HG03103 (cell line): ENCODE results near the gene TANK.

Experiments used
- ATAC-seq: cut with Tn5 transposase; IDR thresholded peaks from one replicate; pipeline ENCODE4 v1.9.1; 2021; ENCODE audit warnings: low read depth; ENCODE audit not compliant: unreplicated experiment

TANK gene, protein sequence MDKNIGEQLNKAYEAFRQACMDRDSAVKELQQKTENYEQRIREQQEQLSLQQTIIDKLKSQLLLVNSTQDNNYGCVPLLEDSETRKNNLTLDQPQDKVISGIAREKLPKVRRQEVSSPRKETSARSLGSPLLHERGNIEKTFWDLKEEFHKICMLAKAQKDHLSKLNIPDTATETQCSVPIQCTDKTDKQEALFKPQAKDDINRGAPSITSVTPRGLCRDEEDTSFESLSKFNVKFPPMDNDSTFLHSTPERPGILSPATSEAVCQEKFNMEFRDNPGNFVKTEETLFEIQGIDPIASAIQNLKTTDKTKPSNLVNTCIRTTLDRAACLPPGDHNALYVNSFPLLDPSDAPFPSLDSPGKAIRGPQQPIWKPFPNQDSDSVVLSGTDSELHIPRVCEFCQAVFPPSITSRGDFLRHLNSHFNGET

DNA sequence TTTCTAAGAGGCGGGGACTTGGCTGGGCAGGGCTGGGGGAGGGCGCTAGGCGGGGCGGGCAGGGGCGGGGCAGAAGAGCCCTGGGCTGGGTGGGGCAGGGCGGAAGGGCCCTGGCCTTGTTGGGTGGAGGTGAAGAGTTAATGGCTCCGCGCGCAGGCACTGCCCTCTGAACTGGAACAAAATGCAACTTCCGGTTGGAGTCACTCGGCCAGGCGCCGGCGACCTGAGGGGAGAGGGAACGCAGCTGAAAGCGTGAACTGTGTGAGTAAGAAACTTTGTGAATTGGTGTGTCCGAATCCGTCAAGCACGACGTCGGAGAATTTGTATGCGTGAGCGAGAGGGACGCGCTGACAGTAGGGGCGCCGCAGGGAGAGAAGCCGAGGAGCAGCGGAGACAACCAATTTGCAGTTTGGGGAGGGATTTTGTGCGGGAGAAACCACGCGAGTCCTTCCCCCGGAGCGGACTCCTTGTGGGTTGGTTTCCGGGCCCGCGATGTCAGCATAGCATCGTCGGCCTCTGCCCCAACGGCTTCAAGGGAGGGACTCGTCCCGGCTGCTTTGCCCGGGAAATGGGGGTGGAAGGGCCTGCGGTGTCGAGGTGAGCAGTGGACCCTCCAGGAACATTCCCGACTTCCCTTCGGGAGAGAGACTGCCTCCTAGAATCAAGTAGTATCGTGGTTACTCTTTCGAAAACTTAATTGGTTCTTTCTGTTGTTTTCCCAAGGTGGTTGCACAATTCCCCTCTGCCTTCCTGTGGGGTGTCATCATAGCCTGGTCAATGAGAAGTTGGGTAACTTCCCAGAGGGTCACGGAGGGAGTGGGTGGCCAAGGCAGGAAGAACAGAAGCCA lies at the start of gene TANK:
Gene TANK (plus strand): TSS at position 203 of the 848 bp plus-strand sequence. CDS start 19,235 bp downstream, outside the sequence.
- peak; percentile 85 for ATAC-seq

DNA sequence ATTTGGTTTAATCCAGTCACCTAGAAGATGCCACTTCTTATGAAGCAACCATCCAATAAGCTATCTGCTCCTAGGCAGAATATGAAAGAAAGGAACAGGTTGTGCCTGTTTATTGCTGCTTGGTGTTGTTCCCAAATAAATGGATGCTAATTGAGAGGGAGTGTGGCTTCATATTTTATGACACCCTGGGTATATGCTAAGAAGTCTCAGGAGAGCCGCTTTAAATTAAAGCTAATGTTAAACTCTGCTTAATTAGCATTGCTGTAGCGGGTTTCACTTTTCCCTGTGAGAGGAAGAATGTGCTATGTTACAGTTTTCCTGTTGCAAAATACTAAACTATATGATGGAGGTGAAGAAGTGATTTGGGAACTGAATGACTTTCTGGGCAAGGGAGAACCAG lies 48.7 kb upstream of the TANK start:
- ATAC-seq = no peak

DNA sequence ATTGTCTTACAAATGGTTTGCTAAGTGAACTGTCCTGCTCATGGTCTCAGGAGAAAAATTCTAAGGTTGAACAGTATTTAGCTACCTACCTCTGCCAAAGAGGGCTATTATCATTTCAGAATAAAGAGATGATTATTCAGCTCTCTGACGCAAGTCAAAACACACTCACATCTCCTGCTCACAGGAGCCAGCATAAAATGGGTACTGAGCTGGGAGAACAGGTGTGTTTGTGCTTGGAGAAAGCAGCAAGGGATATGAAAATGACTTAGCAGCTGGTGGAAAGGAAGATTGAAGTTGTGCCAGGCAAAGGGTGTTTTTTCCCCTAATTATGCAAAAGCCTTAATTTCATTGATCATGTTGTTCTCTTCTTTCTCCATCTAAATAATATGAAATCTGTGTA lies 47.3 kb upstream of the TANK start:
- ATAC-seq = no peak

DNA sequence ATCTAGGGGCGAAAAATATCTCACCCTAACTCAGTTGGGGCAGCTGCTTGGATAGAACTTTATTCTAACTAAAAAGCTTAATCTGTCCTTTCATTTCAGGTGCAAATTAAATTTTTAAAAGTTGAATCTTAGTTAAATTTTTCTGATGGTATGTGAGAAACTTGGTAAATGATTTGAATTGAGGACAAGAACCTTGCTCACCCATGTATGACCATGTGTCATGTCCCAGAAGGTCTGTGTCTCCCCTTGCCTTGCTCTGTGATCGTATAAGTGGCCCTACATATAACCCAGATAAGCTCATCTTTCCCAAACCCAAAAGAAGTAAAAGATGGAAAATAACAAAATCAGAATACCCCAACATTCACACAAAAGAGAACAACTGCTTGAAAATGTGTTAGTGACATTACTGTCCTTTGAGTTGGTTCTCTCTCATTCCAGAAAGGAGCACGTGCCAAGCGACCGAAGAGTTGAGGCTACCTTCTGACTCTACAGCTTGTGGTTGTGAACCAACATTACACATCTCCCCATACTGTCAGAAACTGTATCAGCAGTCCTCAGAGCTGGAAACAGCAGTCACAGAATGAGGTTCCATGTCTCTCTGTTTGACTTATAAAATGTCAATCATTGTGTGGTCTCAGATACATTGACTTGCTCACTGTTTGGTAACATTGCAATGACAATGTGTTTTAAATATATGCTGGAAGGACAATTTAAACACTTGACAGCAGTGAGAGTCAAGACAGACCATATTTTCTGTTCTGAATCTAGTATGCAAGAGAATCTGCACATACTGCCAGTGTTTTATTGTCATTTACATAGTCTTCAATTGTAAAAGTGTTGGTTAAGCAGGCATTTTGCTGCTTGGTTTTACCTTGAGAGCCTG lies 46.3 kb upstream of the TANK start:
- no peak for ATAC-seq

DNA sequence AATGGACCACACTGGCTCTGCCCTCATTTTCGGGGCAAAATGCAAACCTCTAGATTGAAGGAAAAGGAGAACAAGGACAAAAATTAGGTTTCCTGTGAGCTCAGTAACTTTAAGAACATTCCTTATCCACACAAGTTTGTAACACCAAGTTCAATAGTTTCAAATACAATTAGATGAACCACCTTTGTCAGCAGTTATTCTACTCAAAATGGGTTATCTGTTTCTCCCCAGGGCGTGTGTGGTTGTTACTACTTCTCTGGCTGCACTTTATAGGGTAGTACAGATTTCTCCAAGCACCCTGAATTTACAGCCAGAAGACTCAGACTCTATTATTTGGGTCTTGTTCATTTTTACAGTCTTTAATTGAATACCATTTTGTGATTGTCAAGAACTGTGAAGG lies 45.0 kb upstream of the TANK start:
- ATAC-seq = no peak

- ATAC-seq = no peak
Measured at GRCh38 chr2:161115605-161116380, 44.4 kb upstream of the TANK start.

GRCh38 chr2:161116509-161116908 lies 43.7 kb upstream of the TANK start:
- no peak for ATAC-seq

- ATAC-seq = no peak
Measured at GRCh38 chr2:161117506-161117905, 42.7 kb upstream of the TANK start.

DNA sequence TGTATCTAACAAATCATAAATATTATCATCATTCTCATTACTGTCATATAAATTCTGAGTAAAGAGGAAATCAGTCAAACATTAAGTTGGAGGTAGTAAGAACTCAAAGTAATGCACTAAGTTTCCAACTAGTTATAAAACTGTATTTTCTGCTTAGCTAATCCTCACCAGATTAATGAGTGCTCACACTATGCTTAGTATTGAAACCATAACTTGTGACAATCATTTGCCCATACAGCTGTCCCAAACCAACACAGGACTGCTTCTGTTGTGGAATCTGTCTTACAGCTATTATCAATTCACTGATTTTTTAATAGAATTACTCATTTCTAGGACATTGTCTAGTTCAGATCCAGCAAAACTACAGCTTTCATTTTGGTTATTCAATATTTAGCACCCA lies 41.5 kb upstream of the TANK start:
- no peak for ATAC-seq

DNA sequence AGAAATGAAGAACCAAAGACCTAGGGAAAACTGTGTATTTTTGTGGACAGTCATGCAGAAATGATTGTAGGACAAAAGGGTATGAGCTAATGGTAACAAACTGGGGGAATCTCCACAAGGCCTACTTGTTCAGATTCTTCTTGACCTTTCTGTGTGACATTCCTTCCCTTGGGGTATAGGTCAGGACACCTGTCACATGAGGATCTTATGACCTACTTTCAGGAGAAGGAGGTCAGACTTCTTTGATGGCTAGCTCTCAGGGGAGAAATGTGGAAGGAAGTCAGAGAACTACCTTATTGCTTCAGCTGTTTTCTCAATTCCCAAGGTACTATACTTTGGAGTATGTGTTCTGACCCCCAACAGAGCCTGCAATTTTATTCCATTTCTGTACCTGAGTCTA lies 40.7 kb upstream of the TANK start:
- no peak for ATAC-seq

DNA sequence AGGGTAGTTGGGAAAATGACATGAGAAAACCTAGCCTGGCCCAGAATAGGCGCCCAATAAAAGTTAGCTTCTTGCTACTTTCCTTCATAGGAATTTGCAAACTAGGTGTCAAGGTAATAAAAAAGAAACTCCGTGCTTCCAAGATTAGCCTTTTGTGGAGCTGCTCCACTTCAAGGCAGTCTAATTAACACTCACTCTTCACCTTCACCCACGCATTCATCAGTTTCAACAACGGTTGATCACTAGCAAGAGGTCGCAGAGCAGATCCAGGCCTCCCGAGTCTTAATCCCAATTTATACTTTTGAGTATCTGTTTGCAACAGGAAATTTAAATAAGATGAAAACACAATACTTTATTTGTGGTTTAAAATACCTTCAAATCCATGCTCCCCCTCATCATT lies 39.5 kb upstream of the TANK start:
- ATAC-seq = no peak

GRCh38 chr2:161121622-161122021 lies 38.6 kb upstream of the TANK start:
- ATAC-seq = no peak

DNA sequence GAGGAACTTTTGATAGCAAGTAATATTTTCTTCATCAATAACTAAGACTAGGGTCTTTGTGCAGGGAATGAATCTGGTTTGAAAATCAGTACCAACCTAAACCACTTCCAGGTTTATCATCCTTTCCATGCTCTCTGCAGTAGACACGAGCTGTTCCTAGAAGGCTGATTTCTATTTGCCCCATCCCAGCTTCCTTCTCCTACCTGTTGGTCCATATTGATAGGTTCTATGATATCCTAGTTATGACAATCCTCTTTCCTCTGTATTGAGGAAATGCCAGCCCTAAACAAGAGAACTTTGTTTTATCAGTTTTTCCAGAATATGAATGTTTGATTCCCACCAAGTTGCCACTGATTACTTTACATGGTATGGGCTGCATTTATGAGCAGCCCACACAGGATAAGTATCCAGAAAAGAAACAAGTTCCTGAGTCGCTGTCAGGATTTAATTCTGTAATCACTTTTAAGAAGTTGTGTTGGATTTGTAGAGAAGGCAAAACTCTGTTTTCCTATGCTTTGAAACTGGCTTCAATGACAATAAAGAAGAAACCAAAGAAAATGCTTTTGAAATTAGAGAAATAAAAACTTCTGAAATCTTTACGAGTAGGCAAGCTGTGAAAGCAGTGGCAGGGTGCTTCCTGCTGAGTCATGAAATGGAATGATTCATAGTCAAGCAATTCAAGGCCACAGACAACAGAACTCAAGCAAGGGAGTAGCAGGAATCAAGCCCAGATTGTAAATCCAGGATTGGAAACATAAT lies 37.3 kb upstream of the TANK start:
- peak; percentile 68 for ATAC-seq

DNA sequence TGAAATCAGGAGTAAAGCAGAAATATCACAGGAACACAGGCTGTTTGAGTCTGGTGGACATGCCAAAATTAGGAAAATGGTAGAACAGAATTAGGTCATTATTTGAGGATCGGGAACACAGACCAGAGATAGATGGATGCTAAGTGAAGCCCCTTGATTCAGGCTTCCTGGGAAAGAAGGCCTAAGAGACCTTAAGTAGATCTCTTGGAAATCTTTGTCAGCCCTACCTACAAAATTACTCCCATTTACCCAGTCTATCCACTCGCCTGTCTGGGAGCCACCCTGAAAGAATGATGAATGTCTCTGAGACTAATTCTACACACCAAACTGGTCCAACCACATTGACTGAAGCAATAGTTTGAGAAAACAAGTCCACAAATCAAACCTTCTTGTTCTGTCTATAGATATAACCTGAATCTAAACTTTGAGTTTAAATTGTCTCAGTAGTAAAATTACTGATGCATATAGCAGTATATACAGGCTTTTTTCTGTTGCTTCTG lies 36.6 kb upstream of the TANK start:
- ATAC-seq = no peak

DNA sequence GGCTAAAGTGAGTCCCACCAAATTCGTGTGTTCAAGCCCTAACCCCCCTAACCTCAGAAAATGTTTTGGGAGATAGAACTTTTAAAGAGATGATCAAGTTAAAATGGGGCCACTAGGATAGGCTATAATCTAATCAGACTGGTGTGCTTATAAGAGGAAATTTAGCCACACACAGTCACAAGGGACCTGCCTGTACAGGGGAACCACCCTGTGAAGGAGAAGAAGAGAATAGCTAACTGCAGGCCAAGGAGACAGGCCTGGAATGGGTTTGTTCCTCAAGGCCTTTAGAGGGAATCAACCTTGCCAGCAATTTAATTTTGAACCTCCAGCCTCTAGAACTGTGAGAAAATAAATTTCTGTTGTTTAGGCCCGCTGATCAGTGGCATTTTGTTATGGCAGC lies 36.0 kb upstream of the TANK start:
- no peak for ATAC-seq

DNA sequence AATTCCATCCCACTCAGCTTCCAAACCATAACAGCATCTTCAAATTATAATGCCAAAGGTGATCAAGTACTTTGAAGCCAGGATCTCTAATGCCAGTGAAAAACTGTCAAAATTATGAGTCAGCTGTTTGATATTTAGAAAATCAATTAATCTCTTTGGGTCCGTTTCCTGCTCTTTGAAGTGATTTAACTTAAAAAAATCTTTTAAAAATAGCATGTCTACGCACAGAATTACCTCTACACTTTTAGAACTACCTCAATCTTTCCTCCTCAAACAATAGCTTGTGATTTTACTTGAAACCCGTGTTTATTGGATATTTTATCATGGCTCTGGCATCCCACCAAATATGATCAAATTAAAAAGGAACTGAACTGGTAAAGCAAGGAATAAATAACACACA lies 31.3 kb upstream of the TANK start:
- ATAC-seq = no peak

DNA sequence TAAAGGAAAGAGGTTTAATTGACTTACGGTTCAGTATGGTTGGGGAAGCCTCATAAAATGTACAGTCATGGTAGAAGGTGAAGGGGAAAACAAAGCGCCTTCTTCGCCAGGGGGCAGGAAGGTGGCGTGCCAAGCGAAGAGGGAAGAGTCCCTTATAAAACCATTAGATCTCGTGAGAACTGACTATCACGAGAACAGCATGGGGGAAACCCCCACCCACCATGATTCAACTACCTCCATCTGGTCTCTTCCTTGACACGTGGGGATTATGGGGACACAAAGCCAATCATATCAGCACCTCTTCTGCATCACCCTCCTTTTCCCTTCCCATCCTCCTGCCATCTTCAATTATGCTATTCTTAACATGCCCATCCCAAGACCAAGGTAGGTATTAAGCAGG lies 29.9 kb upstream of the TANK start:
- no peak for ATAC-seq

- ATAC-seq = no peak
Measured at GRCh38 chr2:161131074-161131680, 29.1 kb upstream of the TANK start.

- ATAC-seq = no peak
Measured at GRCh38 chr2:161131804-161132203, 28.4 kb upstream of the TANK start.
